Measurements from ENCODE around the gene TPM2.

DNA sequence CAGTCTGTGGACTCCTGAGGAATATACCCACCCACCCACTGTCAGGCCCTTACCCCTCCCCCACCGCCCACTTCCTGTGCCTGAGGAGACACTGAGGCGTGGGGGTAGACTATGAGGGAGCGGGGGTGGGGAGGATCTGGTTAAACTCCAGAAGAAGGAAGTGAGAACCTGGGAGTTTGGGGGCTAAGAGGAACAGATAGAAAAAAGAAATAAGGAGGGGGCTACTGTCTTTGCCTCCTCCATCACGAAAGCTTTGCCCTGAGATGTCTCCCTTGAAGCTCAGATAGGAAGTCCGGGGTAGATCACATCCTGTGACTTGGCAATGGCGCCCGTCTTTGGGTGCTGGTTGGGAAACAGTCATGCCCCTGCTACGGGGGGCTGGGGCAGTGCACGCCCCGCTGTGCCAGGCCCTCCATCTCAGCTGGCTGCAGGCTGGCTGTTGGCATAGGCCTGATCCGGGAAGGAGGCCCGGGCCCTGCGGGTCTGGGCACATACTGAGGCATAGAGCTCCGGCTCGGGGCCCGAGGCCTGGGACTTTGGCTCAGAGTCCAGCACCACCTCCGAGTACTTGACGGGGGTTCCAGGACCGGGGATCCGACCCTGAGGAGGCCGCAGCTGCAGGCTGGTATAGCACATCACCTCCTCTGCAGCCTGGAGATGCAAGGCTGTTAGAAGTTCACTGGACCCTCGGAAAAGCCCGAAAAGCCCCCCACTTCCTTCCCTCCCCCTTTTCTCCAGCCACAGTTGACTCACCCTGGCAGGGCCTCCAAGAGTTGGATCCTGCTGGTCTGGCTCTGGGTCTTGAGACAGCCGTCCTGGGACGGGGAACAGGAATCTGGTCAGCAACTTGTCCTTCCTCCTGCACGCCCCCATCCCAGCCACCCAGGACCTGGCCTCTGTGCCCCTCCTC lies 40.0 kb downstream of the TPM2 start:
- TF ChIP-seq ETV6 (IDR thresholded peaks at IDR 0.05; ENCODE audit: borderline replicate concordance in 1 of 2, low read depth in 2 of 2, low read length in 1 of 2) (no peak), ETV6 (CRISPR knock-in tag; IDR thresholded peaks at IDR 0.05; ENCODE audit: borderline replicate concordance) (no peak), RNF2 (IDR thresholded peaks at IDR 0.05) (0 out of 2 replicates have a peak, but pooled peaks have one; percentile 34), ZNF77 (CRISPR knock-in tag; IDR thresholded peaks at IDR 0.05) (no peak), MCM2 (IDR thresholded peaks at IDR 0.05; ENCODE audit: low read depth) (no peak), ZNF707 (CRISPR knock-in tag; conservative IDR thresholded peaks at IDR 0.05) (no peak), NCOA6 (IDR thresholded peaks at IDR 0.05) (no peak), FOS (IDR thresholded peaks at IDR 0.05; ENCODE audit: extremely low read depth, insufficient read length) (no peak)
- TF ChIP-seq, protein P1, sequence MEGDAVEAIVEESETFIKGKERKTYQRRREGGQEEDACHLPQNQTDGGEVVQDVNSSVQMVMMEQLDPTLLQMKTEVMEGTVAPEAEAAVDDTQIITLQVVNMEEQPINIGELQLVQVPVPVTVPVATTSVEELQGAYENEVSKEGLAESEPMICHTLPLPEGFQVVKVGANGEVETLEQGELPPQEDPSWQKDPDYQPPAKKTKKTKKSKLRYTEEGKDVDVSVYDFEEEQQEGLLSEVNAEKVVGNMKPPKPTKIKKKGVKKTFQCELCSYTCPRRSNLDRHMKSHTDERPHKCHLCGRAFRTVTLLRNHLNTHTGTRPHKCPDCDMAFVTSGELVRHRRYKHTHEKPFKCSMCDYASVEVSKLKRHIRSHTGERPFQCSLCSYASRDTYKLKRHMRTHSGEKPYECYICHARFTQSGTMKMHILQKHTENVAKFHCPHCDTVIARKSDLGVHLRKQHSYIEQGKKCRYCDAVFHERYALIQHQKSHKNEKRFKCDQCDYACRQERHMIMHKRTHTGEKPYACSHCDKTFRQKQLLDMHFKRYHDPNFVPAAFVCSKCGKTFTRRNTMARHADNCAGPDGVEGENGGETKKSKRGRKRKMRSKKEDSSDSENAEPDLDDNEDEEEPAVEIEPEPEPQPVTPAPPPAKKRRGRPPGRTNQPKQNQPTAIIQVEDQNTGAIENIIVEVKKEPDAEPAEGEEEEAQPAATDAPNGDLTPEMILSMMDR (IDR thresholded peaks at IDR 0.05 in 2 of 3, conservative IDR thresholded peaks at IDR 0.05 in 1 of 3; ENCODE audit: insufficient read depth in 2 of 3, low read depth in 1 of 3, low read length in 3 of 3): no peak
- TF ChIP-seq, protein P2, sequence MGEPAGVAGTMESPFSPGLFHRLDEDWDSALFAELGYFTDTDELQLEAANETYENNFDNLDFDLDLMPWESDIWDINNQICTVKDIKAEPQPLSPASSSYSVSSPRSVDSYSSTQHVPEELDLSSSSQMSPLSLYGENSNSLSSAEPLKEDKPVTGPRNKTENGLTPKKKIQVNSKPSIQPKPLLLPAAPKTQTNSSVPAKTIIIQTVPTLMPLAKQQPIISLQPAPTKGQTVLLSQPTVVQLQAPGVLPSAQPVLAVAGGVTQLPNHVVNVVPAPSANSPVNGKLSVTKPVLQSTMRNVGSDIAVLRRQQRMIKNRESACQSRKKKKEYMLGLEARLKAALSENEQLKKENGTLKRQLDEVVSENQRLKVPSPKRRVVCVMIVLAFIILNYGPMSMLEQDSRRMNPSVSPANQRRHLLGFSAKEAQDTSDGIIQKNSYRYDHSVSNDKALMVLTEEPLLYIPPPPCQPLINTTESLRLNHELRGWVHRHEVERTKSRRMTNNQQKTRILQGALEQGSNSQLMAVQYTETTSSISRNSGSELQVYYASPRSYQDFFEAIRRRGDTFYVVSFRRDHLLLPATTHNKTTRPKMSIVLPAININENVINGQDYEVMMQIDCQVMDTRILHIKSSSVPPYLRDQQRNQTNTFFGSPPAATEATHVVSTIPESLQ (CRISPR knock-in tag; IDR thresholded peaks at IDR 0.05): no peak
